IPS-20b (cell line): ENCODE data around the gene SRP9.
"Not testable (repeated sequence)": the region's sequence is repeated elsewhere in the genome, so short reads cannot be mapped to it uniquely, and the experiment has no call there.

Experiments
- H3K27ac ChIP-seq: one replicate; pipeline ENCODE4 v1.5.1; 2013; ENCODE audit warnings: low read length
- H3K27me3 ChIP-seq: 2 replicates; pipeline ENCODE4 v1.6.1; 2013; ENCODE audit warnings: mild to moderate bottlenecking, low read length, inconsistent platforms; ENCODE audit not compliant: insufficient read depth
- H3K36me3 ChIP-seq: 2 replicates; pipeline ENCODE4 v1.6.1; 2013; ENCODE audit warnings: low read depth, mild to moderate bottlenecking, inconsistent platforms, low read length, moderate library complexity; ENCODE audit not compliant: insufficient read depth
- H3K4me1 ChIP-seq: 2 replicates; pipeline ENCODE4 v1.6.1; 2013; ENCODE audit warnings: mild to moderate bottlenecking, control low read depth, inconsistent platforms, low read length, moderate library complexity; ENCODE audit not compliant: insufficient read depth
- H3K4me3 ChIP-seq: 2 replicates; pipeline ENCODE4 v1.5.1; 2013; ENCODE audit warnings: mild to moderate bottlenecking, low read length, inconsistent platforms
- H3K9ac ChIP-seq: 2 replicates; pipeline ENCODE4 v1.6.1; 2013; ENCODE audit warnings: low read depth, mild to moderate bottlenecking, inconsistent platforms, low read length, moderate library complexity
- H3K9me3 ChIP-seq: 2 replicates; pipeline ENCODE4 v1.6.1; 2013; ENCODE audit warnings: mild to moderate bottlenecking, low read depth, low read length, inconsistent platforms; ENCODE audit not compliant: insufficient read depth

The SRP9 gene

DNA sequence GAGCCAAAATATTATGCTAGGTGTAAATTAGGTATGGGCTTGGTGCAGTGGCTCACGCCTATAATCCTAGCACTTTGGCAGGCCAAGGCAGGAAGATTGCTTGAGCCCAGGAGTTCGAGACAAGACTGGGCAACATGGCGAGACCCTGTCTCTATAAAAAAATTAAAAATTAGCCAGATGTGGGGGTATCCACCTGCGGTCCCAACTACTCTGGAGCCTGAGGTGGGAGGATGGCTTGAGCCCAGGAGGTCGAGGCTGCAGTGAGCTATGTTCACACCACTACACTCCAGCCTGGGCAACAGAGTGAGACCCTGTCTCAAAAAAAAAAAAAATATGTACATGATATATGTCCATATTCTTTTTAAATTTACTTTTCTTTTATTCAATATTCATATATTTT, 17.7 kb upstream of the SRP9 start:
- H3K27ac ChIP-seq, H3K36me3 ChIP-seq, H3K27me3 ChIP-seq, H3K9me3 ChIP-seq, H3K4me3 ChIP-seq, H3K9ac ChIP-seq: not testable (repeated sequence)
- peaks cover 18% of the 10 kb centered on the region; the same call in 1 of the 2 replicates for H3K4me1 ChIP-seq

DNA sequence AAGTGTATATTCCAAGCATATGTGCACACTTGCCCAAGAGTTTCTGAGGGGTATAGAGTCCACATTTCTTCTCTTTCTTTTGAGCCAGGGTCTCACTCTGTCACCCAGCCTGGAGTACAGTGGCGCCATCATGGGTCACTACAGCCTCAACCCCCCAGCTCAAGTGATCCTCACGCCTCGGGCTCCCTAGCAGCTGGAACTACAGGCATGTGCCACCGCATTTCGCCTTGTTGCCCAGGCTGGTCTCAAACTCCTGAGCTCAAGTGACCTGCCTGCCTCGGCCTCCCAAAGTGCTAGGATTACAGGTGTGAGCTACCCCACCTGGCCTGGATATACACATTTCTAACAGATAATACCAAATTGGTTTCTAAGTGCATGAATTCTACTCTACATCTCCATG, 17.1 kb upstream of the SRP9 start:
- Histone ChIP-seq H3K27ac (no peak overlapping the region), H3K9me3 (no peaks in the 10 kb centered on the region)

DNA sequence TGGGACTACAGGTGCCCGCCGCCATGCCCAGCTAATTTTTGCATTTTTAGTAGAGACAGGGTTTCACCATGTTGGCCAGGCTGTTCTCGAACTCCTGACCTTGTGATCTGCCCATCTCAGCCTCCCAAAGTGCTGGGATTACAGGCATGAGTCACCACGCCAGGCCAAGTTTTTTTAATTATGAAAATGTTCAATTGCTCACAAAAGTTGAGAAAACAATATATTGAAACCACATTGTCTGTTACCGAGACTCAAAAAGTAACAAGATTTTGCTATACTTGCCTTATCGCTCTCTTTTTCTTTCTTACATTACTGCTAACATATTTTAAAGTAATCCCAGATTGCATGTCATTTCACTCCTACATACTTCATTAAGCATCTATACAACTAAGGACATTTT, 16.2 kb upstream of the SRP9 start:
- H3K9me3 ChIP-seq, H3K4me3 ChIP-seq, H3K27ac ChIP-seq, H3K9ac ChIP-seq, H3K27me3 ChIP-seq, H3K36me3 ChIP-seq: not testable (repeated sequence)
- H3K4me1 ChIP-seq = peaks cover 16% of the 10 kb centered on the region; the same call in 1 of the 2 replicates

More for the DNA sequence above, 17.1 kb upstream of the SRP9 start:
- no peak overlapping the region for H3K9ac ChIP-seq
- peaks cover 16% of the 10 kb centered on the region; the same call in 1 of the 2 replicates for H3K4me1 ChIP-seq
- H3K4me3 ChIP-seq = no peak overlapping the region
- H3K36me3 ChIP-seq = no peaks in the 10 kb centered on the region
- no peaks in the 10 kb centered on the region for H3K27me3 ChIP-seq

DNA sequence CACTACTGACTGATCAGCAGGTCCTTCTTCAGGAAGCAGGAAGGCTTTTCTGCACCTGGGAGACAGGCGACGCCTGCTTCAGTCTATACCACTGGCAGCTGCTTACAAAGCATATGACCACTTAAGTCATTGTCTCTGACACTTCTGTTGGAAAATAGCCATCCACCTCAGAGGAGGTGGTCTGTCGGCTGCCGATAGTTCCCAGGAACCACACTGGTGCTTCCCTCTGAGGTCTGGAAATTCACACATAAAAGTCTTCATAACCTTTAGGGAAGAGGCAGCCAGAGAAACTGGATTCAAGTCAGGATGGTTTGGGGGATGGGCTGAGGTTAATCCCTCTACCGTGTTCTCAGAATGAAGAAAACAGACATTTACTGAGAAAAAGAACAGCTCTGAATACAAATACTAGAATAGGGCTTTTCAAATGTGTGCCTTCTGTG, 15.6 kb upstream of the SRP9 start:
- Histone ChIP-seq H3K4me3 (no peak overlapping the region), H3K9ac (no peak overlapping the region), H3K9me3 (no peaks in the 10 kb centered on the region), H3K27ac (no peak overlapping the region), H3K36me3 (no peaks in the 10 kb centered on the region), H3K4me1 (peaks cover 16% of the 10 kb centered on the region; the same call in 1 of the 2 replicates), H3K27me3 (no peaks in the 10 kb centered on the region)

DNA sequence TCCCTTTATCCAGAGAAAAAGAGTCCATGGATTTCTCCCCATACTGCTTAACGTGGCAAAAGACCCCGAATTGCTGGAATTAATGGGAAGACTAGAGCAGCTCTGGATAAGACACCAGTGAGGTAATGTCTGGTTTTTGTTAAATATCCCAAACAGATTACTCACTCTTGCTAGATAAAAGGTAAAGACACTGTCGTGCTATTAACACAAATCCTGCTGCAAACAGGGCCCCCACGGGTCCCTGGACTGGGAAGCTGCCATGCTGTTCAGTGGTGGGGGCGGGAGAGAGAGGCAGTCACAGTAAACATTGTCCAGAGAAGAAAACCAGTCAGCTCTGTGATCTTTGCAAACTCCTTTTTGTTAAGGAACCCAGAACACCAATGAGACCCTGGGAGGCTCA, 15.2 kb upstream of the SRP9 start:
- H3K27me3 ChIP-seq = no peaks in the 10 kb centered on the region
- no peaks in the 10 kb centered on the region for H3K36me3 ChIP-seq
- H3K4me3 ChIP-seq = no peak overlapping the region
- no peak overlapping the region for H3K27ac ChIP-seq
- no peaks in the 10 kb centered on the region for H3K9me3 ChIP-seq
- peaks cover 20% of the 10 kb centered on the region for H3K4me1 ChIP-seq
- no peak overlapping the region for H3K9ac ChIP-seq

DNA sequence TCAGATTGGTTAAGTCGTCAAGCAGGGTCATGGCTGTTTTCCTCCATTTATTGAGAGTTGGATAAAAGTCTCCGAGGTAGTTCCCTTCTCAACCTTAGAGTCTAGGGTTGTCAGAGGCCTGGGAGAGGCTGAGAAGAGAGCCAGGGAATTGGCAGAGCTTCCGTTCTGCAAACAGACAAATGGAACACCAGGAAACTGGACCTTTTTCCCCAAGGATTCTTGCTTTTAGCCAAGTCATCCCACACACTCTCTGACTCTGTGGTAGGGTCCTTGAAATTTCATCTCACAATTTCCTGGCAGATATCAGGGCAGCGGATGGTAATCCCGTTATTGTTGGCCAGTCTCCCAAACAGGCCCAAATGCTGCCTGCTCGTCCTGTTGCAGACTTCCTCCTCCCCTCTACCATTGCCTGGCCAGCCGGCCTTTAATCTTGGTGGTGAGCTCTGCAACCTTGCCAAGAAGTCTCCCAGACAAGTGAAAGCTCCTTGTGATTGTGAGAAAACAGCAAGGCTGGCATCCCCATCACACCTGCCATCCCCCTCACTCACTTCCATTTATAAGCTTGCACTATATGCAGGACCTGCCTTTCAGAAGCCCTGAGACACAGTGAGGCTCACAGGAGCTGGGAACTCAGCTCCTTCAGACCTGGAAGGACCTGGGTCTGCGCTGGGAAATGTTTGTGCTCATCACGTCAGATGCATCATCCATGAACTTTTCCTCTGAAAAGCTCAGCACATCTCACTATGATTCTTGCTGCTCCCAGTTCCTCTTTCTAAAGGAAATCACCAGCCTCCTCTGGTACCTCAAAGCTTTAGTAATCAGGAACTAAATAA, 13.7 kb upstream of the SRP9 start:
- H3K27ac ChIP-seq = no peak overlapping the region
- H3K4me1 ChIP-seq = peaks cover 28% of the 10 kb centered on the region
- no peaks in the 10 kb centered on the region for H3K9me3 ChIP-seq
- H3K9ac ChIP-seq = no peak overlapping the region
- no peaks in the 10 kb centered on the region for H3K36me3 ChIP-seq
- no peak overlapping the region for H3K4me3 ChIP-seq
- no peaks in the 10 kb centered on the region for H3K27me3 ChIP-seq

DNA sequence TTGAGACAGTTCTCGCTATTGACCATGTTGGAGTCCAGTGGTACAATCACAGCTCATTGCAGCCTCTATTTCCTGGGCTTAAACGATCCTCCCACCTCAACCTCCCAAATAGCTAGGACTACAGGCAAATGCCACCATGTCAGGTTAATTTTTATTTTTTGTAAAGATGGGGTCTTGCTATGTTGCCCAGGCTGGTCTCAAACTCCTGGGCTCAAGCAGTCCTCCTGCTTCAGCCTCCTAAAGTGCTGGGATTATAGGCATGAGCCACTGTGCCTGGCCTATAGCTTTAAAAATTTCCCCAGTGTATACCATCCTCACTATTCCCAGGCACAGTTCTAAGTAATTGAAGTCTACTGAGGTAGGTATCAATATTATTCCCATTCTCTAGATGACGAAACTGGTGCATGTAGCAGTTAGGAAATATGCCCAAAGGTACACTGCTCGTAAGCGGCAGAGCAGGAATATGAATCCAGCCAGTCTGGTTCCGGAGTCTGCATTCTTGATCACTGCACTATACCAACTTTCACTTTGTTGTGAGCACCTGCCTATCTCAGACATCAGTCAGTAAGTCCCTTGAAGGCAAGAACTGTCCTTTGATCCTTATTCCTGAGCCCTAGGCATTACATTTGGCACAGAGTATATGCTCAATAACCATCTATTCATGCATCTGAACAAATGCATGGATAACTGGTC, 11.5 kb upstream of the SRP9 start:
- Histone ChIP-seq H3K27ac (no peak overlapping the region), H3K4me1 (peaks cover 36% of the 10 kb centered on the region), H3K27me3 (no peaks in the 10 kb centered on the region), H3K4me3 (no peak overlapping the region), H3K36me3 (no peaks in the 10 kb centered on the region), H3K9ac (no peak overlapping the region), H3K9me3 (no peaks in the 10 kb centered on the region)

DNA sequence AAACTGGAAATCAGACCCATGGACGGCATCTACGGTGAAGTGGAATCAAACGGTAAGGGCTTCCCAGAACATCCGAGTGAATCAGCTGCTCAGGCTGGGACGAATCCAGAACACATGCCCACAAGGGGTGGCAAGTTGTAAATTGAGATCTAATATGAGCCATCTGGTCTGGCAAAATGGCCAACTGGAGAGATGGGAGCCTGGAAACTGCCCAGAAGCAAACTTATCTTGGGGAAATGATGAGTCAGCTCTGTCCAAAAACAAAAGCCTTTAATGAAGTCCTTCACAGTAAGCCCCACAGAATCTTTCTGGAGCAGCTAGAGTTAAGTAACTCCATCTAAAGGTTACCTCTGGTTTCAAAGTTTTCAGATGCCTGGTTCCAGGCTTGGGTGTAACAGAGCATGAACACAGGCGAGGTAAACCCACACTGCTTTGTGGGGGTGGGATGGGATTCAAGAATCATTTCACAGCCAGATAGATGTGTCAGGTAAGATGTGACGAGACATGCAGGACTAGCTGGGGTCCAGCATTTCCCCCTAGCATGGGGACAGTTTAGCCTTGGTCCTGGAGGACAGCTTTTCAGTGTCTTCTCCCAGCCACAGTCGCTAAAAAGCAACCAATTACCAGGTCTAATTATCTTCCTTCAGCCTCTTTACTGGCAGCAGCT, 10.5 kb upstream of the SRP9 start:
- H3K4me1 ChIP-seq = peaks cover 36% of the 10 kb centered on the region
- no peaks in the 10 kb centered on the region for H3K27me3 ChIP-seq
- no peak overlapping the region for H3K27ac ChIP-seq

DNA sequence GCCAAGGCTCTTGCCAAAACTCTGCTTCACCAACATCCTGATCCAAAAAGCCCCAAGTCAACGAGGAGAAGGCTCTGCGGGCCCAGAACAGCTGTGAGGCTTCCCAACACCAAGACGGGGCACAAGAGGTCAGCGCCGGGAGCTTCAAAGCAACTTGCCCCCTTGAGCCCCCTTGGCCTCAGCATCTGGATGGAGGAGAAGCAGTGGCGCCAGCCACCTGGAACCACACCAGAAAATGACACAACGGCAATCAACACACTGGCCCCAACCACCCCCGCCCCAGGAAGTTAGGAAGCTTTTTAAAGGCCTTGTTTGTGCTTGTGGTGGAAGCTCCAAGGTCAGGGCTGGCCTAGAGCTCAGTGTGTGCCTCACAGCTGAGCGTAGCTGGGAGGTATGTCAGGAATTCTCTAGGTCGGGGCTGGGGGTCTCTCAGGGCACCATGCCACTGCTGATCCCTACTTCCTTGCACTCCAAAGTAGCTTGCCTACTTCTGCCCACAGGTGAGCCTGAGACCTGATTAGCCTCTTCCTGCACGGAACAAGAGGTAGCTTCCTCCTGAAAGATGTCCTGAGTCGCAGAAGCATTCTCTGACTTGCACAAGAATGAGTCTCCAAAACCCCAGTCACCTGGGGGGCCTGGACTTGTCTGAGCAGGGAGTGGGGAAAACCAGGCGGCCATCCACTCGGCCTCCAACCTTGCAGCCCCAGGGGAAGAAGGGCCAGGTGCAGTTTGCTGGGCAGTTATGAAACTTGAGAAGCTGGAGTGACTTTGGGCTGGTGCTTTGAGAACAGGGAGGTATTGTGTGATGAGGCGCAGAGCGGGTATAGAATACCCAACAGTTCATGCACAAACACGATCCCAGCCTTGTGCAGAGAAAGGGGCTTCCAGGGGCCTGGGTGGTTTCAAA, 9.7 kb upstream of the SRP9 start:
- Histone ChIP-seq H3K4me1 (peaks cover 30% of the 10 kb centered on the region), H3K9me3 (no peaks in the 10 kb centered on the region), H3K4me3 (no peak overlapping the region), H3K27ac (no peak overlapping the region), H3K36me3 (no peaks in the 10 kb centered on the region), H3K9ac (no peak overlapping the region), H3K27me3 (no peaks in the 10 kb centered on the region)

More for the DNA sequence above, 10.5 kb upstream of the SRP9 start:
- Histone ChIP-seq H3K4me3 (no peak overlapping the region), H3K9ac (no peak overlapping the region), H3K36me3 (no peaks in the 10 kb centered on the region), H3K9me3 (no peaks in the 10 kb centered on the region)

DNA sequence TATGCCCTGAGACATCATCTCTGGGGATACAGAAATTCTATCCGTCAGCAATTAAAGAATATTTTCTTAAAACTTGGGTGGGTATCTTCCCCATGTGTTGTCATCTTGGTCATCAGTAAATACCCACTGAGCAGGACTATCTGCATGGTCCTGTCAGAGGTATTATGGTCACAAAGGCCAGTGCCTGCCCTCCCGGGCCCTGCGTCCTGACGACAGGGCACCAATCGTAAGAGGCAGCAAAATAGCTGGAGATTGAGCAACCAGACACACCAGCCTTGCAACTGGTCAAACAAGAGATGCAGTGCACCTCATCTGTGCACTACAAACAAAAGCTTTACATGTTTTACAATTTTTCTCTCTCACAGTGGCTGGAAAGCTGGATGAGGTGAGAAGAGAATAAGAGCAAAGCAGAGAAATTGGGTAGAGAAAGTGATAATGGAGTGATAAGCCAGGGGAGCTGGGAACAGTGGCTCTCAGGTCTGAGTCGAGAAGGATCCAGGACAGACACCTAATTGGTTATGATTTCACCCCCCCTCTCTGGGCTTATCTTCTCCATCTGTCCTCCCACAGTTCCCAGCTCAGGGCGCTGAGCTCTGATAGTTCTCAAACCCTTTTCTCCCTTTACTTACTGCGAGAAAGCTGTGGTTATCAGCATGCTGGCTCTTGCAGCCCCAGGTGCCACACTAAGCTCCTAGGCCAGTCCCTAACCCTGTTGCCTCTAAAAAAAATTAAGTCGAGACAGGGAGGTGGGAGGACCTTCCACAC, 8.8 kb upstream of the SRP9 start:
- Histone ChIP-seq H3K4me1 (peaks cover 24% of the 10 kb centered on the region), H3K9me3 (no peaks in the 10 kb centered on the region), H3K27ac (no peak overlapping the region), H3K9ac (no peak overlapping the region), H3K27me3 (no peaks in the 10 kb centered on the region), H3K36me3 (no peaks in the 10 kb centered on the region), H3K4me3 (no peak overlapping the region)
